WI38 (cell line): ENCODE data around the gene PREX1.

Experiments
- H3K4me3 ChIP-seq: 2 replicates; pipeline ENCODE4 v1.5.1; 2011; ENCODE audit warnings: low read depth, mild to moderate bottlenecking, control low read depth, low read length
- TF ChIP-seq, protein P1 (sequence below): IDR thresholded peaks from 2 replicates; pipeline ENCODE4 v1.5.1; 2012; ENCODE audit warnings: low read depth, mild to moderate bottlenecking, control low read depth, low read length

The PREX1 gene

DNA sequence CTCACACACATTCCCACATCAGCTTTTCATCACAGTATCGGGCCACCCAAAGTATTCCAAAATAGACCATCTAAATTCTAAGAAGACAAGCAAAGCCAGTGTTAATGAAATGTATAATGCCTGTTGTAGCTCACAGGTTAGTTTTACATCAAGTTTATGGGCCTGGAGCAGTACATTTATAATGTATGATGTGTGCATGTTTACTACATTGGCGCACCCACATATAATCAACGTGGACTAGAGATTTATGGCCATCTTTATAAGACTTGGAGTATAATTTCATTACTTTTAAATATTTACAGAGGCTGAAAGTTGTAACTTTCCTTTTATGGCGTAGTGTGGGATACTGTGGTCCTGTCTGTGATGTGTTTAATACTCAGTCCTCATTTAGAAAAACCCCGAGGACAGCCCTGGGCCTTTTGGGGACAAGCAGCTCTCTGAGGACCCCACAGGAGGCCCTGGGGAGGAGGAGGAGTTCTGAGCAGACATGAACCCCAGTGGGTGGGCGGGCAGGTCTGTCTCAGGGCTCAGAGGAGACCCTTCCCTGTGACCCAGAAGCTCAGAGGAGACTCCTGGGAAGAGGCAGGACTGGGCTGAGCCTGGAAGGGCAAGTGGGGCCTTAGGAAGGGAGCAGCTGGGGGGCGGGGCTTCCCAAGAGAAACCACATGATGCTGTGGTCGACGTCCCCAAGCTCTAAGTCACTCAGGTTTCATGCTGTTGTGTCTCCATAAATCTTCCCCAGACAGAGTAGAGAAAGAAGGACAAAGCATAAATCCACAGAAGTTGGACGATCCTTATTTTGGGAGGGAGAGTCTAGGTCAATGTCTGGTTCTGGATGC, 232.1 kb downstream of the PREX1 start:
- H3K4me3 ChIP-seq, result no peak overlapping the region
- TF ChIP-seq, protein P1, sequence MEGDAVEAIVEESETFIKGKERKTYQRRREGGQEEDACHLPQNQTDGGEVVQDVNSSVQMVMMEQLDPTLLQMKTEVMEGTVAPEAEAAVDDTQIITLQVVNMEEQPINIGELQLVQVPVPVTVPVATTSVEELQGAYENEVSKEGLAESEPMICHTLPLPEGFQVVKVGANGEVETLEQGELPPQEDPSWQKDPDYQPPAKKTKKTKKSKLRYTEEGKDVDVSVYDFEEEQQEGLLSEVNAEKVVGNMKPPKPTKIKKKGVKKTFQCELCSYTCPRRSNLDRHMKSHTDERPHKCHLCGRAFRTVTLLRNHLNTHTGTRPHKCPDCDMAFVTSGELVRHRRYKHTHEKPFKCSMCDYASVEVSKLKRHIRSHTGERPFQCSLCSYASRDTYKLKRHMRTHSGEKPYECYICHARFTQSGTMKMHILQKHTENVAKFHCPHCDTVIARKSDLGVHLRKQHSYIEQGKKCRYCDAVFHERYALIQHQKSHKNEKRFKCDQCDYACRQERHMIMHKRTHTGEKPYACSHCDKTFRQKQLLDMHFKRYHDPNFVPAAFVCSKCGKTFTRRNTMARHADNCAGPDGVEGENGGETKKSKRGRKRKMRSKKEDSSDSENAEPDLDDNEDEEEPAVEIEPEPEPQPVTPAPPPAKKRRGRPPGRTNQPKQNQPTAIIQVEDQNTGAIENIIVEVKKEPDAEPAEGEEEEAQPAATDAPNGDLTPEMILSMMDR, result no peak

DNA sequence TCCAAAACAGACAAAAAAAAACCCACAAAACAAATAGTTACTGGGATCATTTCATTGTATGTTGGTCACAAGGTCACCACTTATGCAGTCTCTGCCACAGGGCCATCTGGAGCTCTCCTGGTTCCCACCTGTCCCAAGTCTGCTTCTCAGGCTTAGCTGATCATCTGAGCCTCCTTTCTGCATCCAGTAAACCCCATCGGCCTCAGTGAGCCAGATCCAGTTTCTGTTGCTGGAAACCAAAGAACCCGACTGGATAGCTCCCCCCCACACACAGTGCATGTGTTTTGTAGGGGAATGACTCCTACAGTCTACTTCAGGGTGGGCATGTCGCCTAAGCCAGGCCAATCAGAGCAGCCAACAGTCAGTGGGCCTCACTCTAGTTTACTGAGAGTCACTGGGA, 233.3 kb downstream of the PREX1 start:
- no peak overlapping the region for H3K4me3 ChIP-seq
- TF ChIP-seq, protein P1, result no peak

DNA sequence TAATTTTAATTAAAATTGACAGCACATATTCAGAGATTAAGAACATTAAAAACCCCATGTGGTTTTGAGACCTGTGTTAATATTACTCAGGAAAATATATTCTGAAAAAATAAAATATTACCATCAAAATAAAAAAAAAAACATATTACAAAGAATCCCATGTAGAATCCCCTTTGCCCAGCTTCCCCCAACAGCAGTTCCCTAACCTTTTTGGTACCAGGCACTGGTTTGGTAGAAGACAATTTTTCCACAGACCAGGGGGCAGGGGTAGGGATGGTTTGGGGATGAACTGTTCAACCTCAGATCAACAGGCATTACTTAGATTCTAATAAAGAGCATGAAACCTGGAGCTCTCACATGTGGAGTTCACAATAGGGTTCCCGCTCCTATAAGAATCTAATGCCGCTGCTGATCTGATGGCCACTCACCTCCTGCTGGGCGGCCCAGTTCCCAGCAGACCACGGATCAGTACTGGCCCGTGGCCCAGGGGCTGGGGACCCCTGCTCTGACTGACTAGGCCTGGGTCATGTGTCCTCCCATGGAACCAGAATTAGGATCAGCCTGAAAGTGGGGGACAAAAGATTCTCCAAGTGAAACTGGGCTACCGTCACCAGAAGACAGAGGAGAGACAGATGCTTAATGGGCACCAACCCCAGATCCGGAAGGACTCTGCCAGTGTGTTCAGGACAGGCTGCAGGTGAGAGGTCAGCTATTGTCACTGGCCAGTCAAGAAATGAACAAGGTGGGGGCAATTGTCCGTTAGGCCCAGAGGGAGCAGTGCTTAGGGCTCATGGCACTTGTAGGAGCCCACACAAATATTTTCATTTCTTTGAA, 235.5 kb downstream of the PREX1 start:
- H3K4me3 ChIP-seq, result no peak overlapping the region
- TF ChIP-seq, protein P1, result no peak

DNA sequence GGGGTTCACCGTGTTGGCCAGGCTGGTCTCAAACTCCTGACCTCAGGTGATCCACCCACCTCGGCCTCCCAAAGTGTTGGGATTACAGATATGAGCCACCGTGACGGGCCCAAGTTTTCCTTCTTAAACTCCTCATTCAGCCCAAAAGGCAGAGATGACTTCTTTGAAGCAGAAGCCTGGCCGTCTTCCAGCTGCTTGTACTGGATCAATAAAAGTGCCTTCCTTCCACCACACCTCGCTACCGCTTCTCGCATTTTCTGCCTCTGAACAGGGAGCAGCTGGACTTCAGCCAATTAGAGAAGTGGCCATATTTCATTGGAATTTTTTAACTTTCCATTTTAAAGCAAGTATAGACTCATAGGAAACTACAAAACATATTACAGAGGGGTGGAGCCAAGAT, 241.1 kb downstream of the PREX1 start:
- no peak overlapping the region for H3K4me3 ChIP-seq
- TF ChIP-seq, protein P1, result no peak

DNA sequence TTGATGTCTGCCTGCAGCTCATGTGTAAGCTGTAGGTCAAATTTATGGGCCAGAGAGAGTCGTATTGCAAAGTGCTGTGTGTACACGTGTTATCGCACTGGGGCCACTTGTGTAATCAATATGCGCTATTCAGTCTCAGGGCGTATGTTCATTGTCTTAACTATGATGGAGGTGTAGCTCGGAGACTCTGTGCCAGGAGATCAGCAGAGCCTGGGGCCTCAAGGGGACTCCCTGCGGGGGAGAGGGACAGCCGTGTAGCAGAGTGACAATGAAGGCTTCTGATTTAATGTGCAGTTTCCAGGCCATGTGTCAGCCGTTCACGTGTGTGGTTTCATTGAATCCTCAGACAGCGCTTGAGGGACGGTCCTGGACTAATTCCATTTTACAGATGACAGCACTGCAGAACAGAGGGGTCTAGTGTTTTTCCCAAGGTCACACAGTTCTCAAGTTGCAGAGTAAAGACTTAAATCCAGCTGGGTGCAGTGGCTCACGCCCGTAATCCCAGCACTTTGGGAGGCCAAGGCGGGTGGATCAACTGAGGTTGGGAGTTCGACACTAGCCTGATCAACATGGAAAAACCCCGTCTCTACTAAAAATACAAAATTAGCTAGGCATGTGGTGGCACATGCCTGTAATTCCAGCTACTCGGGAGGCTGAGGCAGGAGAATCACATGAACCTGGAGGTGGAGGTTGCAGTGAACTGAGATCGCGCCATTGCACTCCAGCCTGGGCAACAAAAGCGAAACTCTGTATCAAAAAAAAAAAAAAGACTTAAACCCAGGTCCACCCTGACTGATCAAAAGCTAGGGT, 242.5 kb downstream of the PREX1 start:
- TF ChIP-seq, protein P1, result no peak
- no peak overlapping the region for H3K4me3 ChIP-seq

DNA sequence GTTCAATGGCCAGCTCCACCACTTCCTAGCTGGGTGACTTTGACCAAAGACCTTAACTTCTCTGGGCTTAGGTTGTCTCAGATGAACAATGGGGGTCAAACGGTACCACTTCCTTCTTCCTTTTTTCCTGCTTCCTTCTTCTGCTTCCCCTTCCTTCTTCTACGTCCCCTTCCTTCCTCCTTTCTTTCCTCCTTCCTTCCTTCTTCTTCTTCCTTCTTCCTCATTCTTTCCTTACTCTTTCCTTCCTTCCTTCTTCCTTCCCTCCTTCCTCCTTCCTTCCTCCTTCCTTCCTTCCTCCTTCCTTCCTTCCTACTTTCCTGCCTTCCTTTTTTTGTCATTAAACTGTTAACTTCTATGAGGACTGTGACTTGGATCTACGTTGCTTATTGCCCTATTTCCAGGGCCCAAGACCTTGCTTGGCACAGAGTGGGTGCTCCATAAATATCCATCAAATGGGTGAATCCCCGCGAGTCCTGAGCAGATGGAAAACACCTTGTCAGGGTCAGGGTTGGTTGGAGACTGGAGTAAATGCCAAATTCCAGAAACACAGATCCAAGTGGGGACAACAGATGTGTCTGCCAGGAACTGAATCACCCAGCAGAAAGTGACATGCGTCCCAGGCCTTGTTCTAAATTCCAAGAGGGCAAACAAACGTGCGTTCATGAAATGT, 243.3 kb downstream of the PREX1 start:
- TF ChIP-seq, protein P1, result no peak
- H3K4me3 ChIP-seq, result no peak overlapping the region
